ENCODE results near the gene SGSM2.
"Not testable (repeated sequence)": the region's sequence is repeated elsewhere in the genome, so short reads cannot be mapped to it uniquely, and the experiment has no call there.

Gene SGSM2, protein sequence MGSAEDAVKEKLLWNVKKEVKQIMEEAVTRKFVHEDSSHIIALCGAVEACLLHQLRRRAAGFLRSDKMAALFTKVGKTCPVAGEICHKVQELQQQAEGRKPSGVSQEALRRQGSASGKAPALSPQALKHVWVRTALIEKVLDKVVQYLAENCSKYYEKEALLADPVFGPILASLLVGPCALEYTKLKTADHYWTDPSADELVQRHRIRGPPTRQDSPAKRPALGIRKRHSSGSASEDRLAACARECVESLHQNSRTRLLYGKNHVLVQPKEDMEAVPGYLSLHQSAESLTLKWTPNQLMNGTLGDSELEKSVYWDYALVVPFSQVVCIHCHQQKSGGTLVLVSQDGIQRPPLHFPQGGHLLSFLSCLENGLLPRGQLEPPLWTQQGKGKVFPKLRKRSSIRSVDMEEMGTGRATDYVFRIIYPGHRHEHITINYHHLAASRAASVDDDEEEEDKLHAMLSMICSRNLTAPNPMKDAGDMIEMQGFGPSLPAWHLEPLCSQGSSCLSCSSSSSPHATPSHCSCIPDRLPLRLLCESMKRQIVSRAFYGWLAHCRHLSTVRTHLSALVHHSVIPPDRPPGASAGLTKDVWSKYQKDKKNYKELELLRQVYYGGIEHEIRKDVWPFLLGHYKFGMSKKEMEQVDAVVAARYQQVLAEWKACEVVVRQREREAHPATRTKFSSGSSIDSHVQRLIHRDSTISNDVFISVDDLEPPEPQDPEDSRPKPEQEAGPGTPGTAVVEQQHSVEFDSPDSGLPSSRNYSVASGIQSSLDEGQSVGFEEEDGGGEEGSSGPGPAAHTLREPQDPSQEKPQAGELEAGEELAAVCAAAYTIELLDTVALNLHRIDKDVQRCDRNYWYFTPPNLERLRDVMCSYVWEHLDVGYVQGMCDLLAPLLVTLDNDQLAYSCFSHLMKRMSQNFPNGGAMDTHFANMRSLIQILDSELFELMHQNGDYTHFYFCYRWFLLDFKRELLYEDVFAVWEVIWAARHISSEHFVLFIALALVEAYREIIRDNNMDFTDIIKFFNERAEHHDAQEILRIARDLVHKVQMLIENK

DNA sequence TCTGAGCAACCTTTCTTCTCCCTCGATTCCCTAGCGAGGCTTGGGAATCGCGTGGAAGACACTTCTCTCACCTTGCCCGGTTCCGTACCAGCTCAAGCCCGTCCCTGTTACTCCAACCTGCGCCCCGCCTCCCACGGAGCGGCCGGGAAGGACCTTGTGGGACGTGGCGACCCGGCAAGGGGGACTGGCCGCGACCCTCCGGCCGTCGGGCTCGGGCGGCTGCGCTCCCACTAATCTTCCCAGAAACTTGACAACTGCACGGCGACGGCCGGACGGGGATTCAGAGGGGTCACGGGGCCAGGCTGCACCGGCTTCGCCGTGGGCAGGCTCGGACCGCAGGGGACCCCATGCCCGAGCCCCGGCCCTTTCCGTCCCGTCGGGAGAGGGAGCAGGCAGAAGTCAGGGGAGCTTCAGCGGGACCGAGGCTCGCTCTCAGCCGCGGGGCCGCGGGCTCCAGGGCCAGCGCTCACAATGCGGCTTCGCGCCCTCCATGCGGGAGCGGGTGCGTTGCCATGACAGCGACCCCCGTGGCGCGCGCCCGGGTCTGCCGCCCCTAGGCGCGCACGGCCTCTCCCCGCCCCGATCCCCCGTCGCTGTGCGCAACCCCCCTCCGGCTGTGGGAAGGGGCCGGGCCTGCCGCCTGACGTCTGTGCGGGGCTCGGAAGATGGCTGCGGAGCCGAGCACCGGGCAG is at the start of gene SGSM2:
TSS of gene SGSM2 (plus strand) at position 650 of the 692 bp plus-strand sequence. CDS start 188 bp downstream, outside the sequence.
- in situ Hi-C loops (cut with MboI; ENCODE audit: low sequenced_read_pairs) = no loop called here

DNA sequence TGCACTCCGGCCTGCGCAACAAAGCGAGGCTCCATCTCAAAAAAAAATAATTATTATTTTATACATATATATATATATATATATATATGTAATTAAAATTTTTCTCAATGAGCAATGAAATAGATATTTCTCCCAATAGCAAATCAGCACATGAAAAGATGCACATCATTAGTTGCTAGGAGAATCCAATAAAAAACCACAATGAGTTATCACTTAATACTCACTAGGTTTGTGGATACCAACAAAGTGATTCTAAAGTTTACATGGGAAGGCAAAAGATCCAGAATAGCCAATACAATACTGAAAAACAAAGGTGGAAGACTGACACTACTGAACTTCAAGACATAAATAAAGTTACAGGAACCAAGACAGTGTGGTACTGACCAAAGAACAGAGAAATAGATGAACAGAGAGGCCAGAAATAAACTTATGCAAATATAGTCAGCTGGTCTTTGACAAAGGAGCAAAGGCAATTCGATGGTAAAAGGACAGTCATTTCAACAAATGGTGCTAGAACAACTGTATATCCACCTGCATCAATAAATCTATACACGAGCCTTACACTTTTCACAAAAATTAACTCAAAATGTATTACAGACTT is 47.3 kb upstream of the SGSM2 start:
- in situ Hi-C loops (cut with MboI; ENCODE audit: low sequenced_read_pairs) = no loop called here

DNA sequence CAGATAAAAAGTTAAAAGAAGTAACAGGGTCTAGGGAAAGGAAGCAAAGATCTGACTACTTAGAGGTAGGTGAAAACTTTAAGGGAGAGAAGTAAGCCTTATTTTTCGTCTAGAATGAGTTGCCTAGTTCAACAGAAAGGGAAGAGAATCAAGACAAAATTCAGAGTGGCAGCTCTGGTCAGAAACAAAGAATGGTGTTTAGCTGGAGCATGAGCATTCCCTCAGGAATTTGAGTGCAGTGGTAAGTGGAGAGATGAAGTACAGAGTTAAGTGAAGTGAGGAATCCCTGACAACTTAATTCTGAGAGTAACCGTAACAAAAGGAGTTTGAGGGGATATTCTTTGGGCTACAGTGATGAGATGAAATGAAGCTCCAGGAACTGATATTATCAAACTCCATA is 45.2 kb upstream of the SGSM2 start:
- in situ Hi-C loops (cut with MboI; ENCODE audit: low sequenced_read_pairs) = no loop called here

DNA sequence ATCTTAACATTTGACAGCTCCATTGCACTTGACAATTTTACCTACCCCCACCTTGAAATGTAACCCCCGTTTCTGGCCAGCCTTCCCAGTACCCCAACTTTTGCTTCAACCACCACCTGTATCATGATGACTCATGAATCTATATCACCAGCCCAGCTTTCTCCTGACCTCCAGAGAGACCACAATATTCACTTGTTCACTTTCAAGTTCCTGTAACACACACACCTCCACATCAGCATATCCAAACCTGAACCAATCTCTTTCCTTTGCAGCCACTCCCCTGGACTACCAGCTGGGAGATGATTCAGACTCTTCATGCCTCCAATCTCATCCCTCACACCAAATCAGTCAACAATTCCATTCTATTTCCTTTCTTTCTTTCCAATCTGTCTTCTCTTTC is 41.7 kb upstream of the SGSM2 start:
- in situ Hi-C loops (cut with MboI; ENCODE audit: low sequenced_read_pairs) = no loop called here

DNA sequence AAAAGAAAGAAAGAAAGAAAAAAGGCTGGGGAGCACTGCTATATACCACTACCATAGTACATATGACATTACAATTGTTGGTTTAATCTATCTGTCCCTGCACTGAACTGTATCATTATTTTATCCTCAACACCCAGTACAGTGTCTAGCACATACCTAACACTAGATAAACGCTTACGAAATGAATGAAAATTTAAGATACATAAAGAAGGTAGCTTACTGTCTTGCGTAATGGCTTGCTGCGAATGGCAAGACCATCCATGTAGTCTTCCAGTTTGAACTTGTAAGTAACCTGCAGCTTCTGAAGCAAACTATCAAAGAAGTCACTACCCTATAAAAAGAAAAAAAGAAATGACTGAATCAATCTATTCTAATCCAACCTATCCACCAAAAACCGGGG is 40.3 kb upstream of the SGSM2 start:
- in situ Hi-C loops (cut with MboI; ENCODE audit: low sequenced_read_pairs) = no loop called here

DNA sequence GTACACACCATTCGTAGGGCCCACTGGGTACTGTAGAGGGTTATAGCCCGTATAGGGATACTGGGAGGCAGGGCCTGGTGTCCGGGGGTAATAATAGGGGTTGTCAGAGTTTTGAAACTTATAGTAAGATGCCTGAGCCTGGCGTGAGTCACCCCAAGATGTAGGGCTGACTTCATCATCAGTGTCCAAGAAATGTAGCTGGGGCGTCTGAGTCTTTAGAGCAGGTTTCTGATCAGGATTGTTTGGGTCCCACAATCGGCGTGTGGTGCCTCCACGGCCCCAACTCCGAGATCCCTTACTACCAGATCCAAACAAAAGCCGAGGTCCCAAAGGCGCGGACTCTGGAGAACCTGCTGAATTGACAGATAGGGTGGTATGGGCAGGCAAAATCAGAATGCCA is 38.2 kb upstream of the SGSM2 start:
- in situ Hi-C loops (cut with MboI; ENCODE audit: low sequenced_read_pairs) = no loop called here

DNA sequence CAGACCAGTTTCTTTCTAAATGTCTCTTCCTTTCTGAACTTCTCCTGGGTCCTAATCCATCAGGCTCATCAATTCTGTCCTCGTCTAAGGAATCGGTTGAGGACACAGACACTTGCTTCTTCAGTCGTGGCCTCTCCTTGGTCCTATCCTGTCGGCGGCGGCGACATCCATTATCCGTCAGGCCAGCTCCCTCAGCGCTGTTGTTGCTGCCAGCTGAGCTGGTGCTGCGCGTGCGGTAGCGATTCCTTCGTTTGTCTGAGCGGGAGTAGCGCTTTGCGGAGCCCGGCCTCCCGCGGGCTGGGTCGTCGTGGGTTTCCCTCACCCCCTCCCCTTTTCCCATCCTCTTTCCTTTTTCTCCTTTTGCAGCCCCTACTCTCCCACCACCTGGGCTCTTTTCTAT is 37.5 kb upstream of the SGSM2 start:
- in situ Hi-C loops (cut with MboI; ENCODE audit: low sequenced_read_pairs) = no loop called here

DNA sequence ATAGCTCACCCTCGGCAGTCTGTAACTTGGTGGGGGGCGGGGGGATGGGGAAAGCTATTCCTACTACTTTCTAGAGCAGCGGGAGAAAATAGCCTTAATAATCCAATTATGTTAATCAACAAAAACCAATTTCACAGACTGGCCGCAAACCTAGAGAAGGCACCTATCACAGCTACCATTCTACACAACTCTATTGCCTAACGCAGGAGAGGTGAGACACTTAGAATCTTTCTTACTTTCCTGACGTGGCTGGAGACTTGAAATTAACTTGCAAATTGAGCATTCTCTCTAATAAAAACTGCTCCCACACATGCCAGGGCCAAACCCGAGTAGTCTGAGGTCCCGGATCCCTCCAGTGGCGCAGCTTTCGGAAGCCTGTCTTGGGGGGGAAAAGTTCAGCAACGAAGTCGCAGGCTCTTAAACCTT is 34.5 kb upstream of the SGSM2 start:
- in situ Hi-C loops (cut with MboI; ENCODE audit: low sequenced_read_pairs) = no loop called here

DNA sequence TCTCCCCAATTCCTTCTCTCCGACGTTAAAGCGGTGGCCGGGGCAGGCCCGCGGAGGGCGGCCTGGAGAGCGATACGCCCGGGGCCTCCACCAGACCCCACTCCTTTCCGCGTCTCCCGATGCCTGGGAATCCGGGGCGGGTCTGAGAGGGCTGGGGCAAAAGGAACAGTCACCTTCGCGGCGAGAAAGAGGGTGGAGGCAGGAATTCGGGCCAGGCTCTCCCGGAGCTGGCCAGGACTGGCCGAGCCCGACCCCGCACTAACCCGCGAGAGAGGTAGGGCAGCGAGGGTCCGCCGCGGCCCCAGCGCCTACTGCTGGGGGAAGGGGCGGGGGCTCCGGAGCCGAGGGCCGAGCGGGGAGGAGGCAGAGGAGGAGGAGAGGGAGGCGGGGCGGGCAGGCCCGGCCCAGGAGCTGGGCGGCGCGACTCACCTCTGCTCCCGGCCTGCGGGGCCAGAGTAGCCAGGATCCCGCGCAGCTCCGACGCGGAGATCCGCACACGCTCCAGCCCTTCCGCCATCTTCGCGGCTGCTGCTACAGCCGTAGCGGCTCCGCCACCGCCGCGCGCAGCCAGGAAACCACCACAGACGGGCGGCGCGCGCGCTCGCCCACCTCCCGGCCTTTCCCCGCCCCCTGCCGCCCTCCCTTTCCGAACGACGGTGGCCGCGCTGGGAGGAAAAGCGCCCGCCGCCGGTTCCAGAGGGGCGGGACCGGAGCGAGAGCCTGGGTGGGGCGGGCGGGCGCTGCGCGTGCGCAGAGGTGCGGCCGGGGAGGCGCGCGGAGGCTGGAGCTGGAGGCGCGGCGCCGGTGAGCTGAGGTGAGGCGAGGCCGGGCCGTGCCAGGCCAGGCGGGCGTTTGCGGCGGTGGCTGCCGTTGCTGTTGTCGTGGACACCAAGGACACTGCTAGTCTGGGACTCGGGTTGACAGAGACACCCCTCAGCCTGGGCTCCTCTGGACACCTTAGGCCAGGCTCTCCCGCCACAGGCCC is 33.8 kb upstream of the SGSM2 start, which contains the start of the genes SMG6 and SRR:
TSS of gene SMG6 (minus strand) at position 582 of the 985 bp plus-strand sequence. CDS start at position 517, 65 bp downstream.
TSS of gene SRR (plus strand) at position 747 of the 985 bp plus-strand sequence. CDS start 11,611 bp downstream, outside the sequence.
- in situ Hi-C loops (cut with MboI; ENCODE audit: low sequenced_read_pairs) = no loop called here

DNA sequence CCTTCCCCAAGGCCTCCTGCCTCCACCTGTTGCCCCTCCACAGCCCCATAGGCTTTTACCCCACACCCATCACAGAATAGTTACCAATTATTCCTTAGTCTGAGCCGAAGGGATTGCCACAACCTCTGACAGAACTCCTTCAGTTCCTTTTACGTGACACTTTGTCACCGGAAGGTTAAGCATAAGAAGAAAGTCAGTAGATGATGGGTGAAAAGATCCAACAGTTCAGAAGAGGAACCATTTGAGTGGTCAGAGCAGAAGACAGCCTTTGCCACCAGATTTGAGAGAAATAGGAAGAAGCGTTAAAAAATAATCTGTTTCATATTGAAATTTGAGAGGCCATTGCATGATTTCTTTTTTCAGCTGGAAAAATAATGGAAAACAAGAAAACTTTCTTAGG is 32.4 kb upstream of the SGSM2 start:
- in situ Hi-C loops (cut with MboI; ENCODE audit: low sequenced_read_pairs) = no loop called here

DNA sequence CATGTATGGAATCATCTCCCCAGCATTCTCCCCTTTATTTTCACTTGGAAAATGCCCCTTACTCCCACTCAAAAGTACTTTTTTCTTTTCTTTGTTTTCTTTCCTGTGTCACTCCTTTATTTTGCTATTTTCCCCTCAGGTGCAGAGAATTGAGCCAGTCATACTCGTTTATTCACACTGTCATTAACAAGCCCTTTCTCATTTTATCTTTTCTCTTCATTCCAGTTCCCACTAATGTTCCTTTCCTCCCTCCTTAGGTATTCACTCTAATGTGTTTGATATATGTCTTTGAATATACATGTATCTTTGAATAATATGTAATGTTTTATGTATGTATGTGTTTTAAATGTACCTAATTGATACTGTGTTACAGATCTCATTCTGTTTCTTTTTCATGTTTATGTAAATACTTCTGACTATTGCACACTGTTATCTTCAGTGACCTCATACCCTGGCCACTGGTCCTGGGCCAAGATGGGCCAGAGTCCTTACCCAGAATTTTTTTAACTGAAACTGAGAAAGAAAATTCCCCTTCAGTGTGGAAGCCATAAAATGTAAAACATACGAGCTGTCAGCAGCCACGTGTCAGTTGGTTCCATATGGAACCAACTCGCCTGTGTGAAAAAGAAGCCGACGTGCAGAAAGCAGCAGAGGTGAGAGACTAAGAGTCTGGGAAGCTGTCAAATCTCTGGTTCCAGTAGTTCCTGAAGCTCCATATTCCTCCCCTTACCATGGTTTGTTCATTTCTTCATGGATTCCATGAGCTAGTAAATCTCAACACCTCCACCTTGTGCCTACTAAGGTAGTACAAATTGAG is 27.8 kb upstream of the SGSM2 start:
- in situ Hi-C loops (cut with MboI; ENCODE audit: low sequenced_read_pairs) = no loop called here

DNA sequence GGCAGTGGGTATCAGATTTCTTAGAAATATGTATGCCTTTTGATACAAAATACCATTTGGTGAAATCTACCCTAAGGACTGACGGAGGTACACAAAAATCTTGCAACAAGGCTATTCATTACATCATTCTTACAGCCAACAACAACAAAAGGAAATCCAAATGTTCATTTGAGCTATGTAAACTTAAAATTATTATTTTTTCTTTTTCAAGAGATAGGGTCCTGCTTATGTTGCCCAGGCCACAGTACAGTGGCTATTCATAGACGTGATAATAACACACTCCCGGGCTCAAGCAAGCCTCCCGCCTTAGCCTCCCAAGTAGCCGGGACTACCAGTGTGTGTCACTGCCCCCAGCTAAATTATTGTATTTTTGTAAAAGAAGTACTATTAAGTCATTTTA is 24.6 kb upstream of the SGSM2 start:
- in situ Hi-C loops (cut with MboI; ENCODE audit: low sequenced_read_pairs) = no loop called here

DNA sequence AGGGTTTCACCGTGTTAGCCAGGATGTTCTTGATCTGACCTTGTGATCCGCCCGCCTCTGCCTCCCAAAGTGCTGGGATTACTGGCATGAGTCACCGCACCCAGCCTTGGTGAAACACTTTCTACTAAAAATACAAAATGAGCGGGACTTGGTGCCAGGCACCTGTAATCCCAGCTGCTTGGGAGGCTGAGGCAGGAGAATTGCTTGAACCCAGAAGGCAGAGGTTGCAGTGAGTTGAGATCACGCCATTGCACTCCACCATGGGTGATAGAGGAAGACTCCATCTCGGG is 20.4 kb upstream of the SGSM2 start:
- in situ Hi-C loops (cut with MboI; ENCODE audit: low sequenced_read_pairs) = not testable (repeated sequence)

DNA sequence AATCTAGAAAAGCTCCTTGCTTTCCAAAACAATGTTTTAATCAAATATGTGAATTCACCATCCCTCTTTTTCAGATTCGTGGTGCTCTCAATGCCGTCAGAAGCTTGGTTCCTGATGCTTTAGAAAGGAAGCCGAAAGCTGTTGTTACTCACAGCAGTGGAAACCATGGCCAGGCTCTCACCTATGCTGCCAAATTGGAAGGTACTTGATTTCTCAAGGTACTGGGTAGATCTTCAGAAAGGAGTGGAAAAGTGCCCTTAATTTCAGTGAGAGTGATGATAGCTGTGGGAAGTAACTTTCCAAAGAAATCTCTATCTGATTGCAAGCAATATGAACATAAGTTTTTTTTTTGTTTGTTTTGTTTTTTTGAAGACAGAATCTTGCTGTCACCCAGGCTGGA is 19.5 kb upstream of the SGSM2 start:
- in situ Hi-C loops (cut with MboI; ENCODE audit: low sequenced_read_pairs) = no loop called here

DNA sequence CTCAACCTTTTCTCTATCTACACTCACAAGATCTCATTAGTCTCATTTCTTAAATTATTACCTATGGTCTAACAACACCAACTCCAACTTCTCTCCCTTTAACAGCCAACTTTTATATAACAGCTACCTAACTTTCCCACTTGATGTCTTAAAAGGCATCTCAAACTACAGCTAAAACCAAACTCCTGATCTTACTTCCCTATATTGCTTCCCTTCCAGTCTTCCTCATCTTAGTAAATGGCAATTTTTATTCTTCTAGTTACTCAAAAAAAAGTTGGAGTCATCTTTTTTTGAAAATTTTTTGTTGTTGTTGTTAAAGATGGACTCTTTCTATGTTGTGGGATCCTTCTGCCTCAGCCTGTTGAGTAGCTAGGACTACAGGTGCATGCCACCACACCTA is 18.2 kb upstream of the SGSM2 start:
- in situ Hi-C loops (cut with MboI; ENCODE audit: low sequenced_read_pairs) = no loop called here

DNA sequence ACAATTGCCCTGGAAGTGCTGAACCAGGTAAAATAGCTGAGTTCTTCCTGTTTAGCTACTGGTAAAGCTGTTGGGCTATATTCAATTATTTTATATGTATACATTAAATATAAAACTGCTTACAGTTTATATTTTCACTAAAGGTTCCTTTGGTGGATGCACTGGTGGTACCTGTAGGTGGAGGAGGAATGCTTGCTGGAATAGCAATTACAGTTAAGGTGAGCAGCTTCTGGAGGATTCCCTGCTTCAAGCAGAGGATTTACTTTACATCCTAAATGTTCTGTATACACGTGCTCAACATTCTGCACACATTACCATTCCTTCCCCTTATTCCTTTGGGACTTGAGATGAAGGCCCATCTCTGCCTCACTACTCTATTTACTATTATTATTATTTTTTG is 15.9 kb upstream of the SGSM2 start:
- in situ Hi-C loops (cut with MboI; ENCODE audit: low sequenced_read_pairs) = no loop called here

DNA sequence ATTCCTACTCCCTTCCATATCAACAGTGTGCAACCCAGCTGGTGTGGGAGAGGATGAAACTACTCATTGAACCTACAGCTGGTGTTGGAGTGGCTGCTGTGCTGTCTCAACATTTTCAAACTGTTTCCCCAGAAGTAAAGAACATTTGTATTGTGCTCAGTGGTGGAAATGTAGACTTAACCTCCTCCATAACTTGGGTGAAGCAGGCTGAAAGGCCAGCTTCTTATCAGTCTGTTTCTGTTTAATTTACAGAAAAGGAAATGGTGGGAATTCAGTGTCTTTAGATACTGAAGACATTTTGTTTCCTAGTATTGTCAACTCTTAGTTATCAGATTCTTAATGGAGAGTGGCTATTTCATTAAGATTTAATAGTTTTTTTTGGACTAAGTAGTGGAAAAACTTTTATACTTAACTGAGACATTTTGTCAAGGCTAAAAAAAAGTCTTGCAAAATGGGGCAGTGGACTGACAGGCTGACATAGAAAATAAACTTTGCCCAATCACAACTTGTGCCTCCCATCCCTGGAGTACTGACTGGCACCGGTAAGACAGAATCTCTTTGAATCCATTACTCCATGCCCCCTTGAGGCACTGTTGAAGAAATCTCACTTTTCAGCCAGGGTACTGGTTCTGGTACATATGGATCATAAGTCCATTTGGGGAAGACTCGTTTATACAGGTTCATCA is 13.5 kb upstream of the SGSM2 start:
- in situ Hi-C loops (cut with MboI; ENCODE audit: low sequenced_read_pairs) = no loop called here

DNA sequence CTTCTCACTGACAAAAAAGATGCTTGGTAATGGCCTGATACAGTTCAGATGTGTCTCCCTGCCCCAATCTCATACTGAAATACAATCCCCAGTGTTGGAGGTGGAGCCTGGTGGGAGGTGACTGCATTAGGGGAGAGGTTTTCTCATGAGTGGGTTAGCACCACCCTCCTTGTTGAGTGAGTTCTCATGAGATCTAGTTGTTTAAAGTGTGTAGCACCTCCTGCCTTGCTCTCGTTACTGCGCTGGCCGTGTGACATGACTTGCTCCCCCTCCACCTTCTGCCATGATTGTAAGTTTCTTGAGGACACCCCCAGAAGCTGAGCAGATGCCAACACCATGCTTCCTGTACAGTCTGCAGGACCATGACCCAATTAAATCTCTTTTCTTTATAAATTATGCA is 6.0 kb upstream of the SGSM2 start:
- in situ Hi-C loops (cut with MboI; ENCODE audit: low sequenced_read_pairs) = no loop called here

Measured in HL-60/S4 (cell line).